Neural progenitor cell (in vitro differentiated cells): ENCODE measurements around the gene VARS1.

ENCODE experiments used
- EZH2 ChIP-seq: fragments of 200-600 bp; sonication (generic); IDR thresholded peaks from 2 replicates; pipeline ENCODE4 v1.6.1; 2017; ENCODE audit warnings: antibody characterized with exemption, mild to moderate bottlenecking, moderate library complexity
- EZH2phosphoT487 ChIP-seq: fragments of 200-600 bp; sonication (generic); IDR thresholded peaks from 2 replicates; pipeline ENCODE4 v1.6.1; 2017; ENCODE audit warnings: antibody characterized with exemption
- TF ChIP-seq, protein P1 (sequence below): fragments of 200-600 bp; sonication (generic); IDR thresholded peaks from 2 replicates; pipeline ENCODE4 v1.5.1; 2017; ENCODE audit warnings: antibody characterized with exemption, mild to moderate bottlenecking

DNA sequence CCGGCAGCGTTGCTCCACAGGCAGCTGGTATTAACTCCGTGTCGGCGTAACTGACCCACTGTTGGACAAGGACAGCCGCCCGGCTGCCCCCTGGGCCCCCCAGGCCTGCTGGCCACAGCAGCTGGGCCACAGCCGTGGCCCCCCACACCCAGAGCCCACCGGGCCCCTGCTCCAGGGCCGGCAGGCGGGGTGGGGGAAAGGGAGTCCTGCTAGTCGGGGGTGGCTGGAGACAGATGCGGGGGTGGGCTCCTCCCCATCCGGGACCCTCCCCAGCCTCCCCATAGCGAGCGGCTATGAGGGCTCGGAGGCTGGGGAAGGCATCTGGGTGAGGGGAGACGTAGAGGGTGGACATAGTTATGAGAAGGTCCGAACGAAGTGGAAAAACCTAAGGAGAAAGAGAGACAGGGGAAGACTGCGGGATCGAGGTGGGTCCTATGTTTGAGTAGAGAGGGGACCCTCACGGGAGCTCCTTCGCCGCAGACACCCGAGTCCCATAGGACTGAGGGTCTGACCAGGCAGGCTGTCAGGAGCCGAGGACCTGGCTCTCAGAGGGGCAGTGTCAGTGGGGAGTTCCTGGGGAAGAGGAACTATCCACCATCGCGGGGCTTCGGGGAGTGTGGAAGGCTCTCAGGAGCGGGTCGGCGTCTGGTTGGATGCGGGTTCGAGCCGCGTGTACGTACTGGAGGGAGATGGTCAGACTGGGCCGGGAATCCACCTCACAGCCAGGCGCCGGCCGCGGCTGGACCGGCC is 511 bp downstream of the VARS1 start:
- TF ChIP-seq, protein P1, sequence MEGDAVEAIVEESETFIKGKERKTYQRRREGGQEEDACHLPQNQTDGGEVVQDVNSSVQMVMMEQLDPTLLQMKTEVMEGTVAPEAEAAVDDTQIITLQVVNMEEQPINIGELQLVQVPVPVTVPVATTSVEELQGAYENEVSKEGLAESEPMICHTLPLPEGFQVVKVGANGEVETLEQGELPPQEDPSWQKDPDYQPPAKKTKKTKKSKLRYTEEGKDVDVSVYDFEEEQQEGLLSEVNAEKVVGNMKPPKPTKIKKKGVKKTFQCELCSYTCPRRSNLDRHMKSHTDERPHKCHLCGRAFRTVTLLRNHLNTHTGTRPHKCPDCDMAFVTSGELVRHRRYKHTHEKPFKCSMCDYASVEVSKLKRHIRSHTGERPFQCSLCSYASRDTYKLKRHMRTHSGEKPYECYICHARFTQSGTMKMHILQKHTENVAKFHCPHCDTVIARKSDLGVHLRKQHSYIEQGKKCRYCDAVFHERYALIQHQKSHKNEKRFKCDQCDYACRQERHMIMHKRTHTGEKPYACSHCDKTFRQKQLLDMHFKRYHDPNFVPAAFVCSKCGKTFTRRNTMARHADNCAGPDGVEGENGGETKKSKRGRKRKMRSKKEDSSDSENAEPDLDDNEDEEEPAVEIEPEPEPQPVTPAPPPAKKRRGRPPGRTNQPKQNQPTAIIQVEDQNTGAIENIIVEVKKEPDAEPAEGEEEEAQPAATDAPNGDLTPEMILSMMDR, result no peak
- TF ChIP-seq EZH2 (no peak), EZH2phosphoT487 (no peak)
